Measurements from ENCODE around the gene IL1RAPL2. TPM values are rescaled to one million over a fixed set of nuclear protein-coding genes. Genes with fewer than 3 reads are reported as not detected.

IL1RAPL2 gene
- total RNA-seq, 1 donor from 2014 or later = not detected

GRCh38 chrX:104681214-104681613 is 115.2 kb downstream of the IL1RAPL2 start:
- TF ChIP-seq, protein P1, sequence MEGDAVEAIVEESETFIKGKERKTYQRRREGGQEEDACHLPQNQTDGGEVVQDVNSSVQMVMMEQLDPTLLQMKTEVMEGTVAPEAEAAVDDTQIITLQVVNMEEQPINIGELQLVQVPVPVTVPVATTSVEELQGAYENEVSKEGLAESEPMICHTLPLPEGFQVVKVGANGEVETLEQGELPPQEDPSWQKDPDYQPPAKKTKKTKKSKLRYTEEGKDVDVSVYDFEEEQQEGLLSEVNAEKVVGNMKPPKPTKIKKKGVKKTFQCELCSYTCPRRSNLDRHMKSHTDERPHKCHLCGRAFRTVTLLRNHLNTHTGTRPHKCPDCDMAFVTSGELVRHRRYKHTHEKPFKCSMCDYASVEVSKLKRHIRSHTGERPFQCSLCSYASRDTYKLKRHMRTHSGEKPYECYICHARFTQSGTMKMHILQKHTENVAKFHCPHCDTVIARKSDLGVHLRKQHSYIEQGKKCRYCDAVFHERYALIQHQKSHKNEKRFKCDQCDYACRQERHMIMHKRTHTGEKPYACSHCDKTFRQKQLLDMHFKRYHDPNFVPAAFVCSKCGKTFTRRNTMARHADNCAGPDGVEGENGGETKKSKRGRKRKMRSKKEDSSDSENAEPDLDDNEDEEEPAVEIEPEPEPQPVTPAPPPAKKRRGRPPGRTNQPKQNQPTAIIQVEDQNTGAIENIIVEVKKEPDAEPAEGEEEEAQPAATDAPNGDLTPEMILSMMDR (IDR thresholded peaks at IDR 0.05; ENCODE audit: insufficient read depth, low read length, poor library complexity, severe bottlenecking) = no peak
- Histone ChIP-seq H3K4me3 (ENCODE audit: low read depth, low read length) (no peak overlapping the region), H3K27me3 (ENCODE audit: control insufficient read depth, insufficient read depth, low read length) (no peaks in the 10 kb centered on the region), H3K36me3 (ENCODE audit: control insufficient read depth, insufficient read depth, low read length) (no peaks in the 10 kb centered on the region)
- no peak for DNase-seq (ENCODE audit: low read depth)

DNA sequence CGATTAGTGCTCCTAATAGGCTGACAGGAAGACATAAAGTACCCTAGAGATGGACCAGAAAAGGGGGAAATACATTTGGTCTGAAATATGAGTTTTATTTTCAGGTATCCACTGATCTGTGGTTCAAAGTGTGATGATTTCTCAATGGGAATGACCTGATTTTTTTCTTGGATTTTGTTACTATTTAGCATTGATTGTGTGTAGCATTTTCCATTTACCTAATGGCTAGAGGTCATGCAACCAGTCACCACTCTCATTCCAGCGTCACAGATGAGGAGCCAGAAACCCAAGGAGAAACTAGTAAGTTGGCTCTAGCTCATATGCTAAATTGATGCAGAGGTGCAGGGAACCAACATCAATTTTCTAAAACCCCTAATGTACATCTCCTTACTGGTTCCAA is 118.1 kb downstream of the IL1RAPL2 start:
- no peaks in the 10 kb centered on the region for H3K27me3 ChIP-seq (ENCODE audit: control insufficient read depth, insufficient read depth, low read length)
- no peak overlapping the region for H3K4me3 ChIP-seq (ENCODE audit: low read depth, low read length)
- TF ChIP-seq, protein P1 (IDR thresholded peaks at IDR 0.05; ENCODE audit: insufficient read depth, low read length, poor library complexity, severe bottlenecking) = no peak
- no peaks in the 10 kb centered on the region for H3K36me3 ChIP-seq (ENCODE audit: control insufficient read depth, insufficient read depth, low read length)
- no peak for DNase-seq (ENCODE audit: low read depth)

DNA sequence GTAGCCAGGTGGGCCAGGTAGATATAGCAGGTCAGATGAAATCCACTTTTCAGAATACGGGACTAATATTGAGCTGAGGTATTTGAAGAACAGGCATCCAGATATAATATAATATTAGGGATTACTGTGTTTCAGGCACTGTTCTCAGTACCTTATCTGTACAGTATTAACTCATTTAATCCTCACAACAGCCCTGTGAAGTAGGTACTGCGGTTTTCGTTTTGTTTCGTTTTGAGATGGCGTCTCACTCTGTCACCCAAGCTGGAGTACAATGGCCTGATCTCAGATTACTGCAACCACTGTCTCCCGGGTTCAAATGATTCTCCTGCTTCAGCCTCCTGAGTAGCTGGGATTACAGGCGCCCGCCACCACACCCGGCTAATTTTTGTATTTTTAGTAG is 129.6 kb downstream of the IL1RAPL2 start:
- no peaks in the 10 kb centered on the region for H3K27me3 ChIP-seq (ENCODE audit: control insufficient read depth, insufficient read depth, low read length)
- no peak overlapping the region for H3K4me3 ChIP-seq (ENCODE audit: low read depth, low read length)
- no peaks in the 10 kb centered on the region for H3K36me3 ChIP-seq (ENCODE audit: control insufficient read depth, insufficient read depth, low read length)
- DNase-seq (ENCODE audit: low read depth) = no peak
- TF ChIP-seq, protein P1 (IDR thresholded peaks at IDR 0.05; ENCODE audit: insufficient read depth, low read length, poor library complexity, severe bottlenecking) = no peak

GRCh38 chrX:104696667-104697066 is 130.7 kb downstream of the IL1RAPL2 start:
- Histone ChIP-seq H3K36me3 (ENCODE audit: control insufficient read depth, insufficient read depth, low read length) (no peaks in the 10 kb centered on the region), H3K27me3 (ENCODE audit: control insufficient read depth, insufficient read depth, low read length) (no peaks in the 10 kb centered on the region), H3K4me3 (ENCODE audit: low read depth, low read length) (no peak overlapping the region)
- TF ChIP-seq, protein P1 (IDR thresholded peaks at IDR 0.05; ENCODE audit: insufficient read depth, low read length, poor library complexity, severe bottlenecking) = no peak
- no peak for DNase-seq (ENCODE audit: low read depth)

GRCh38 chrX:104697294-104697693 is 131.3 kb downstream of the IL1RAPL2 start:
- TF ChIP-seq, protein P1 (IDR thresholded peaks at IDR 0.05; ENCODE audit: insufficient read depth, low read length, poor library complexity, severe bottlenecking) = no peak
- no peak for DNase-seq (ENCODE audit: low read depth)
- Histone ChIP-seq H3K27me3 (ENCODE audit: control insufficient read depth, insufficient read depth, low read length) (no peaks in the 10 kb centered on the region), H3K36me3 (ENCODE audit: control insufficient read depth, insufficient read depth, low read length) (no peaks in the 10 kb centered on the region), H3K4me3 (ENCODE audit: low read depth, low read length) (no peak overlapping the region)

DNA sequence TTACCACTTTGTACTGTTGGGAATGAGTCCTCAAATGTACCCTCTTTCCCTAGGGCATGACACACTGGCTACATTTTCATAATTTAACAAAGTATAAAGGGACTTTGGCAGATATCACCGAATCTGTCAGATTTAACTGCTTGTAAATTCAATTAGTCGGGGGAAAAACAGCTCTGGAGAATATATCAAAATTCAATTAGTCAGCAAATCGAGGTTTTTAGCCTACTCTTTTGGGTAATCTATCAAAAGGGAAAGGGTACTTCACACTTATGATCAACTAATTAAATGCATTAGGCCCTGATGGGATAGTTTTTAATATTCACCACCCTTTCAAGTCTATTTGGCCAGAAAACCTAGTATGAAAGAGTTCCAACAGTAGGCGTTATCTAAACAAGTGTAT is 141.0 kb downstream of the IL1RAPL2 start:
- TF ChIP-seq, protein P1 (IDR thresholded peaks at IDR 0.05; ENCODE audit: insufficient read depth, low read length, poor library complexity, severe bottlenecking) = no peak

More for the DNA sequence above, 141.0 kb downstream of the IL1RAPL2 start:
- Histone ChIP-seq H3K36me3 (ENCODE audit: control insufficient read depth, insufficient read depth, low read length) (no peaks in the 10 kb centered on the region), H3K4me3 (ENCODE audit: low read depth, low read length) (no peak overlapping the region), H3K27me3 (ENCODE audit: control insufficient read depth, insufficient read depth, low read length) (no peaks in the 10 kb centered on the region)
- no peak for DNase-seq (ENCODE audit: low read depth)

Measured in kidney epithelial cell (primary cell).